HEK293 (cell line): ENCODE measurements around the gene SP2.

Experiments used
- BCL11A ChIP-seq: fragments of 450-650 bp; formaldehyde crosslinking; IDR thresholded peaks from 2 replicates; pipeline ENCODE4 v1.5.1; 2016; ENCODE audit warnings: low read depth, missing biosample characterization, missing genetic modification characterization
- BCL11B ChIP-seq: fragments of 450-650 bp; formaldehyde crosslinking; IDR thresholded peaks from 2 replicates; pipeline ENCODE4 v1.5.1; 2016; ENCODE audit warnings: low read depth, missing biosample characterization, missing genetic modification characterization
- GFI1B ChIP-seq: fragments of 450-650 bp; formaldehyde crosslinking; IDR thresholded peaks from 2 replicates; pipeline ENCODE4 v1.5.1; 2016; ENCODE audit warnings: missing biosample characterization, missing genetic modification characterization
- GLI4 ChIP-seq: fragments of 450-650 bp; formaldehyde crosslinking; IDR thresholded peaks from 2 replicates; pipeline ENCODE4 v1.5.1; 2016; ENCODE audit warnings: missing biosample characterization, missing genetic modification characterization
- GLIS2 ChIP-seq: fragments of 450-650 bp; formaldehyde crosslinking; IDR thresholded peaks from 2 replicates; pipeline ENCODE4 v1.5.1; 2016; ENCODE audit warnings: missing biosample characterization, missing genetic modification characterization
- HOXA7 ChIP-seq: sonication (generic); formaldehyde crosslinking; IDR thresholded peaks from 2 replicates; pipeline ENCODE4 v1.8.1; 2022; ENCODE audit warnings: missing genetic modification reagents, borderline replicate concordance
- IKZF3 ChIP-seq: fragments of 450-650 bp; IDR thresholded peaks from 2 replicates; pipeline ENCODE4 v1.5.0; 2018; ENCODE audit warnings: missing biosample characterization, mild to moderate bottlenecking, missing genetic modification characterization, moderate library complexity
- MYNN ChIP-seq: fragments of 450-650 bp; formaldehyde crosslinking; IDR thresholded peaks from 2 replicates; pipeline ENCODE4 v1.5.1; 2016; ENCODE audit warnings: missing biosample characterization, missing genetic modification characterization, borderline replicate concordance
- WT1 ChIP-seq: fragments of 450-650 bp; formaldehyde crosslinking; IDR thresholded peaks from 2 replicates; pipeline ENCODE4 v1.5.1; 2016; ENCODE audit warnings: missing biosample characterization, missing genetic modification characterization
- YY2 ChIP-seq: fragments of 450-650 bp; formaldehyde crosslinking; IDR thresholded peaks from 2 replicates; pipeline ENCODE4 v1.5.1; 2016; ENCODE audit warnings: missing biosample characterization, missing genetic modification characterization
- ZBTB17 ChIP-seq: fragments of 450-650 bp; formaldehyde crosslinking; IDR thresholded peaks from 2 replicates; pipeline ENCODE4 v1.5.1; 2016; ENCODE audit warnings: missing biosample characterization, missing genetic modification characterization
- ZBTB8A ChIP-seq: fragments of 450-650 bp; formaldehyde crosslinking; IDR thresholded peaks from 2 replicates; pipeline ENCODE4 v1.5.1; 2016; ENCODE audit warnings: missing biosample characterization, missing genetic modification characterization
- ZFHX2 ChIP-seq: fragments of 450-650 bp; formaldehyde crosslinking; conservative IDR thresholded peaks from 2 replicates; pipeline ENCODE4 v1.5.1; 2016; ENCODE audit warnings: missing biosample characterization, missing genetic modification characterization
- ZIC2 ChIP-seq: fragments of 450-650 bp; formaldehyde crosslinking; IDR thresholded peaks from 2 replicates; pipeline ENCODE4 v1.5.1; 2016; ENCODE audit warnings: missing biosample characterization, missing genetic modification characterization
- ZNF121 ChIP-seq: fragments of 450-650 bp; formaldehyde crosslinking; IDR thresholded peaks from 2 replicates; pipeline ENCODE4 v1.5.1; 2016; ENCODE audit warnings: missing biosample characterization, missing genetic modification characterization
- ZNF169 ChIP-seq: fragments of 450-650 bp; formaldehyde crosslinking; IDR thresholded peaks from 2 replicates; pipeline ENCODE4 v1.5.1; 2016; ENCODE audit warnings: missing biosample characterization, missing genetic modification characterization
- ZNF211 ChIP-seq: fragments of 450-650 bp; formaldehyde crosslinking; IDR thresholded peaks from 2 replicates; pipeline ENCODE4 v1.5.1; 2016; ENCODE audit warnings: low read depth, missing biosample characterization, missing genetic modification characterization
- ZNF248 ChIP-seq: fragments of 450-650 bp; formaldehyde crosslinking; IDR thresholded peaks from 2 replicates; pipeline ENCODE4 v1.5.1; 2017; ENCODE audit warnings: missing biosample characterization, missing genetic modification characterization
- ZNF266 ChIP-seq: fragments of 450-650 bp; formaldehyde crosslinking; IDR thresholded peaks from 2 replicates; pipeline ENCODE4 v1.5.1; 2016; ENCODE audit warnings: missing biosample characterization, missing genetic modification characterization, low read depth
- ZNF548 ChIP-seq: fragments of 450-650 bp; formaldehyde crosslinking; IDR thresholded peaks from 2 replicates; pipeline ENCODE4 v1.5.1; 2016; ENCODE audit warnings: missing biosample characterization, missing genetic modification characterization
- ZNF558 ChIP-seq: fragments of 450-650 bp; formaldehyde crosslinking; IDR thresholded peaks from 2 replicates; pipeline ENCODE4 v1.5.1; 2016; ENCODE audit warnings: missing biosample characterization, missing genetic modification characterization
- ZNF600 ChIP-seq: fragments of 450-650 bp; formaldehyde crosslinking; IDR thresholded peaks from 2 replicates; pipeline ENCODE4 v1.5.1; 2016; ENCODE audit warnings: missing biosample characterization, missing genetic modification characterization
- ZNF626 ChIP-seq: fragments of 450-650 bp; sonication (Bioruptor Pico); formaldehyde crosslinking; IDR thresholded peaks from 2 replicates; pipeline ENCODE4 v1.5.1; 2018; ENCODE audit warnings: missing biosample characterization, missing genetic modification characterization, inconsistent platforms
- ZNF629 ChIP-seq: fragments of 450-650 bp; formaldehyde crosslinking; IDR thresholded peaks from 2 replicates; pipeline ENCODE4 v1.5.1; 2017; ENCODE audit warnings: missing biosample characterization, missing genetic modification characterization
- ZNF670 ChIP-seq: fragments of 450-650 bp; formaldehyde crosslinking; IDR thresholded peaks from 2 replicates; pipeline ENCODE4 v1.5.1; 2016; ENCODE audit warnings: missing biosample characterization, missing genetic modification characterization, low read depth
- ZNF701 ChIP-seq: fragments of 450-650 bp; formaldehyde crosslinking; IDR thresholded peaks from 2 replicates; pipeline ENCODE4 v1.5.1; 2016; ENCODE audit warnings: missing biosample characterization, missing genetic modification characterization
- ZNF791 ChIP-seq: fragments of 450-650 bp; formaldehyde crosslinking; IDR thresholded peaks from 2 replicates; pipeline ENCODE4 v1.5.1; 2016; ENCODE audit warnings: missing biosample characterization, missing genetic modification characterization
- ZNF792 ChIP-seq: fragments of 450-650 bp; formaldehyde crosslinking; IDR thresholded peaks from 2 replicates; pipeline ENCODE4 v1.5.1; 2016; ENCODE audit warnings: missing biosample characterization, missing genetic modification characterization
- ZNF830 ChIP-seq: fragments of 450-650 bp; IDR thresholded peaks from 2 replicates; pipeline ENCODE4 v1.5.0; 2018; ENCODE audit warnings: missing biosample characterization, missing genetic modification characterization, low read depth, mild to moderate bottlenecking, moderate library complexity
- ZNF843 ChIP-seq: fragments of 450-650 bp; formaldehyde crosslinking; IDR thresholded peaks from 2 replicates; pipeline ENCODE4 v1.5.1; 2016; ENCODE audit warnings: missing biosample characterization, missing genetic modification characterization
- ZSCAN16 ChIP-seq: fragments of 450-650 bp; formaldehyde crosslinking; IDR thresholded peaks from 2 replicates; pipeline ENCODE4 v1.5.1; 2016; ENCODE audit warnings: missing biosample characterization, missing genetic modification characterization
- TF ChIP-seq, protein P1 (sequence below): fragments of 450-650 bp; formaldehyde crosslinking; IDR thresholded peaks from 2 replicates; pipeline ENCODE4 v1.5.1; 2017; ENCODE audit warnings: missing biosample characterization, missing genetic modification characterization
- TF ChIP-seq, protein P2 (sequence below): fragments of 450-650 bp; formaldehyde crosslinking; IDR thresholded peaks from 2 replicates; pipeline ENCODE4 v1.5.1; 2017; ENCODE audit warnings: missing biosample characterization, mild to moderate bottlenecking, missing genetic modification characterization, moderate library complexity
- TF ChIP-seq, protein P3 (sequence below): fragments of 450-650 bp; formaldehyde crosslinking; IDR thresholded peaks from 2 replicates; pipeline ENCODE4 v1.5.1; 2016; ENCODE audit warnings: missing biosample characterization, missing genetic modification characterization
- TF ChIP-seq, protein P4 (sequence below): fragments of 450-650 bp; formaldehyde crosslinking; IDR thresholded peaks from 2 replicates; pipeline ENCODE4 v1.5.1; 2016; ENCODE audit warnings: missing biosample characterization, missing genetic modification characterization

The SP2 gene

DNA sequence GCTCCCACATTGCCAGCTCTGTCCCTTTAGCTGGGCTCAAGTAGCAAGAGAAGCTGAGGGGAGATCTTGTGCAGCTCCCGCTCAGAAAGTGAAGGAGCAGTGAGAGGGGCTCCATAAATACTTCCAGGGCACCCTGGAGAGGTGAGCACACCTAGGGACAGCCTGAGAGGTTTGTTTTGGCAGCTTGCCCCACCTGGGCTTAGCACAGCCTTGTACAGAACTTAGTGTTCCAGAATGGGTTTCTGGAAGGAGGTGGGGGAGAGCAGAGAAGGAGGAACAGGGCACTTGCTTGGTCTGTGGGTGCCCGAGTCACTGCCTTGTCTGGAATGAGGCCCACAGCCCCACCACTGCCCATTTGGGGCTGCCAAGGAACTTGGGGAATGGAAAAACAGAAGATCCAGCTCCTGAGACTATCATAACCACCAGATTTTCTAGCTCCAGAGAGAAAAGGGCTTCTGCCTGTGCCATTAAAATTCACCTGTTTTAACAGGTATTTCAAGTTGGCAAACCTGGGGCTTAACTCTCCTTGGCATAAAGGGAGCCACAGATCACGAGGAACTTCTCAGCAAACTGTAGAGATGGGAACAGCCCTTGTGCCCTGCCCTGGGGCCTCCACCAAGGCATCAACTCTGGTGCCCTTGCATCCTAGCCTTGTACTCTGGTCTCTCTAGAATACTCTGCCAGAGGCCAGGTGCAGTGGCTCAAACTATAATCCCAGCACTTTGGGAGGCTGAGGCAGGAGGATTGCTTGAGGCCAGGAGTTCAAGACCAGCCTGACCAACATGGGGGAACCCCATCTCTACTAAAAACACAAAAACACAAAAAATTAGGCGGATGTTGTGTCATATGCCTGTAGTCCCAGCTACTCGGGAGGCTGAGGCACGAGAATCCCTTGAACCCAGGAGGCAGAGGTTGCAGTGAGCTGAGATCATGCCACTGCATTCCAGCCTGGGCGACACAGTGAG is 59.7 kb downstream of the SP2 start (continued):
- TF ChIP-seq ZFHX2 (tag by site-specific recombination), result no peak
- no peak for TF ChIP-seq ZBTB17 (tag by site-specific recombination)
- no peak for TF ChIP-seq BCL11B
- no peak for TF ChIP-seq ZNF830 (tag by site-specific recombination)
- no peak for TF ChIP-seq WT1 (tag by site-specific recombination)
- TF ChIP-seq ZNF548 (tag by site-specific recombination), result no peak
- TF ChIP-seq ZNF670 (tag by site-specific recombination), result no peak
- TF ChIP-seq, protein P1, sequence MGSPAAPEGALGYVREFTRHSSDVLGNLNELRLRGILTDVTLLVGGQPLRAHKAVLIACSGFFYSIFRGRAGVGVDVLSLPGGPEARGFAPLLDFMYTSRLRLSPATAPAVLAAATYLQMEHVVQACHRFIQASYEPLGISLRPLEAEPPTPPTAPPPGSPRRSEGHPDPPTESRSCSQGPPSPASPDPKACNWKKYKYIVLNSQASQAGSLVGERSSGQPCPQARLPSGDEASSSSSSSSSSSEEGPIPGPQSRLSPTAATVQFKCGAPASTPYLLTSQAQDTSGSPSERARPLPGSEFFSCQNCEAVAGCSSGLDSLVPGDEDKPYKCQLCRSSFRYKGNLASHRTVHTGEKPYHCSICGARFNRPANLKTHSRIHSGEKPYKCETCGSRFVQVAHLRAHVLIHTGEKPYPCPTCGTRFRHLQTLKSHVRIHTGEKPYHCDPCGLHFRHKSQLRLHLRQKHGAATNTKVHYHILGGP (tag by site-specific recombination), result no peak
- no peak for TF ChIP-seq ZNF843 (tag by site-specific recombination)
- TF ChIP-seq ZNF266 (tag by site-specific recombination), result no peak
- TF ChIP-seq, protein P2, sequence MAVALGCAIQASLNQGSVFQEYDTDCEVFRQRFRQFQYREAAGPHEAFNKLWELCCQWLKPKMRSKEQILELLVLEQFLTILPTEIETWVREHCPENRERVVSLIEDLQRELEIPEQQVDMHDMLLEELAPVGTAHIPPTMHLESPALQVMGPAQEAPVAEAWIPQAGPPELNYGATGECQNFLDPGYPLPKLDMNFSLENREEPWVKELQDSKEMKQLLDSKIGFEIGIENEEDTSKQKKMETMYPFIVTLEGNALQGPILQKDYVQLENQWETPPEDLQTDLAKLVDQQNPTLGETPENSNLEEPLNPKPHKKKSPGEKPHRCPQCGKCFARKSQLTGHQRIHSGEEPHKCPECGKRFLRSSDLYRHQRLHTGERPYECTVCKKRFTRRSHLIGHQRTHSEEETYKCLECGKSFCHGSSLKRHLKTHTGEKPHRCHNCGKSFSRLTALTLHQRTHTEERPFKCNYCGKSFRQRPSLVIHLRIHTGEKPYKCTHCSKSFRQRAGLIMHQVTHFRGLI (tag by site-specific recombination), result no peak
- TF ChIP-seq, protein P3, sequence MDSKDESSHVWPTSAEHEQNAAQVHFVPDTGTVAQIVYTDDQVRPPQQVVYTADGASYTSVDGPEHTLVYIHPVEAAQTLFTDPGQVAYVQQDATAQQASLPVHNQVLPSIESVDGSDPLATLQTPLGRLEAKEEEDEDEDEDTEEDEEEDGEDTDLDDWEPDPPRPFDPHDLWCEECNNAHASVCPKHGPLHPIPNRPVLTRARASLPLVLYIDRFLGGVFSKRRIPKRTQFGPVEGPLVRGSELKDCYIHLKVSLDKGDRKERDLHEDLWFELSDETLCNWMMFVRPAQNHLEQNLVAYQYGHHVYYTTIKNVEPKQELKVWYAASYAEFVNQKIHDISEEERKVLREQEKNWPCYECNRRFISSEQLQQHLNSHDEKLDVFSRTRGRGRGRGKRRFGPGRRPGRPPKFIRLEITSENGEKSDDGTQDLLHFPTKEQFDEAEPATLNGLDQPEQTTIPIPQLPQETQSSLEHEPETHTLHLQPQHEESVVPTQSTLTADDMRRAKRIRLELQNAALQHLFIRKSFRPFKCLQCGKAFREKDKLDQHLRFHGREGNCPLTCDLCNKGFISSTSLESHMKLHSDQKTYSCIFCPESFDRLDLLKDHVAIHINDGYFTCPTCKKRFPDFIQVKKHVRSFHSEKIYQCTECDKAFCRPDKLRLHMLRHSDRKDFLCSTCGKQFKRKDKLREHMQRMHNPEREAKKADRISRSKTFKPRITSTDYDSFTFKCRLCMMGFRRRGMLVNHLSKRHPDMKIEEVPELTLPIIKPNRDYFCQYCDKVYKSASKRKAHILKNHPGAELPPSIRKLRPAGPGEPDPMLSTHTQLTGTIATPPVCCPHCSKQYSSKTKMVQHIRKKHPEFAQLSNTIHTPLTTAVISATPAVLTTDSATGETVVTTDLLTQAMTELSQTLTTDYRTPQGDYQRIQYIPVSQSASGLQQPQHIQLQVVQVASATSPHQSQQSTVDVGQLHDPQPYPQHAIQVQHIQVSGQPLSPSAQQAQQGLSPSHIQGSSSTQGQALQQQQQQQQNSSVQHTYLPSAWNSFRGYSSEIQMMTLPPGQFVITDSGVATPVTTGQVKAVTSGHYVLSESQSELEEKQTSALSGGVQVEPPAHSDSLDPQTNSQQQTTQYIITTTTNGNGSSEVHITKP (tag by site-specific recombination), result peak; percentile 87
- TF ChIP-seq ZSCAN16 (tag by site-specific recombination), result no peak
- no peak for TF ChIP-seq ZNF792 (tag by site-specific recombination)
- TF ChIP-seq, protein P4, sequence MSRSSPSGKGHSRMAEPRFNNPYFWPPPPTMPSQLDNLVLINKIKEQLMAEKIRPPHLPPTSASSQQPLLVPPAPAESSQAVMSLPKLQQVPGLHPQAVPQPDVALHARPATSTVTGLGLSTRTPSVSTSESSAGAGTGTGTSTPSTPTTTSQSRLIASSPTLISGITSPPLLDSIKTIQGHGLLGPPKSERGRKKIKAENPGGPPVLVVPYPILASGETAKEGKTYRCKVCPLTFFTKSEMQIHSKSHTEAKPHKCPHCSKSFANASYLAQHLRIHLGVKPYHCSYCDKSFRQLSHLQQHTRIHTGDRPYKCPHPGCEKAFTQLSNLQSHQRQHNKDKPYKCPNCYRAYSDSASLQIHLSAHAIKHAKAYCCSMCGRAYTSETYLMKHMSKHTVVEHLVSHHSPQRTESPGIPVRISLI, result no peak
- TF ChIP-seq YY2 (tag by site-specific recombination), result no peak
- peak; percentile 78 for TF ChIP-seq ZNF121 (tag by site-specific recombination)
- TF ChIP-seq GLIS2, result no peak
- TF ChIP-seq GFI1B, result no peak
- TF ChIP-seq ZNF701 (tag by site-specific recombination), result no peak
- no peak for TF ChIP-seq ZNF629 (tag by site-specific recombination)
- no peak for TF ChIP-seq ZNF169
- TF ChIP-seq ZNF791 (tag by site-specific recombination), result no peak
- no peak for TF ChIP-seq ZNF558 (tag by site-specific recombination)
- no peak for TF ChIP-seq ZNF626 (tag by site-specific recombination)
- TF ChIP-seq MYNN, result no peak
- peak; percentile 41 for TF ChIP-seq ZIC2 (tag by site-specific recombination)
- no peak for TF ChIP-seq ZNF211 (tag by site-specific recombination)
- TF ChIP-seq IKZF3 (tag by site-specific recombination), result 0 out of 2 replicates have a peak, but pooled peaks have one; percentile 34
- no peak for TF ChIP-seq BCL11A (tag by site-specific recombination)
- TF ChIP-seq ZBTB8A (tag by site-specific recombination), result 0 out of 2 replicates have a peak, but pooled peaks have one; percentile 15
- TF ChIP-seq ZNF600 (tag by site-specific recombination), result 0 out of 2 replicates have a peak, but pooled peaks have one; percentile 37
- TF ChIP-seq GLI4 (tag by site-specific recombination), result no peak
- TF ChIP-seq ZNF248 (tag by site-specific recombination), result no peak
- TF ChIP-seq HOXA7, result no peak
